GM19035 (cell line): ENCODE results near the gene SMG5.
"Not testable (repeated sequence)": the region's sequence is repeated elsewhere in the genome, so short reads cannot be mapped to it uniquely, and the experiment has no call there.

Experiments used
- ATAC-seq: cut with Tn5 transposase; IDR thresholded peaks from one replicate; pipeline ENCODE4 v1.9.1; 2021; ENCODE audit not compliant: unreplicated experiment

SMG5 gene

GRCh38 chr1:156244712-156245111 is 37.9 kb downstream of the SMG5 start:
- no peak for ATAC-seq

GRCh38 chr1:156244126-156244525 is 38.5 kb downstream of the SMG5 start:
- no peak for ATAC-seq

GRCh38 chr1:156242738-156243137 is 39.9 kb downstream of the SMG5 start:
- ATAC-seq = no peak

GRCh38 chr1:156241926-156242325 is 40.7 kb downstream of the SMG5 start, which contains the start of gene BGLAP:
BGLAP (plus strand) TSS chr1:156242184; CDS start chr1:156242232, 48 bp downstream.
- no peak for ATAC-seq

GRCh38 chr1:156241311-156241811 is 41.3 kb downstream of the SMG5 start:
- no peak for ATAC-seq

- ATAC-seq = no peak
Observed at GRCh38 chr1:156238248-156238647, 44.4 kb downstream of the SMG5 start.

GRCh38 chr1:156236164-156236563 is 46.5 kb downstream of the SMG5 start:
- no peak for ATAC-seq

- ATAC-seq = no peak
Observed at GRCh38 chr1:156233426-156234127, 49.0 kb downstream of the SMG5 start.

- ATAC-seq = no peak
Observed at GRCh38 chr1:156232201-156232894, 50.3 kb downstream of the SMG5 start.

- no peak for ATAC-seq
Observed at GRCh38 chr1:156230473-156230837, 52.2 kb downstream of the SMG5 start.

GRCh38 chr1:156229809-156230472 is 52.7 kb downstream of the SMG5 start:
- ATAC-seq = no peak

GRCh38 chr1:156228501-156228900 is 54.1 kb downstream of the SMG5 start:
- ATAC-seq = no peak

GRCh38 chr1:156226782-156227181 is 55.8 kb downstream of the SMG5 start:
- no peak for ATAC-seq

GRCh38 chr1:156226116-156226538 is 56.5 kb downstream of the SMG5 start:
- peak; percentile 81 for ATAC-seq

- ATAC-seq = peak; percentile 26
Observed at GRCh38 chr1:156225677-156226014, 57.0 kb downstream of the SMG5 start.

GRCh38 chr1:156221986-156222692 is 60.5 kb downstream of the SMG5 start:
- no peak for ATAC-seq

- no peak for ATAC-seq
Observed at GRCh38 chr1:156220226-156220625, 62.4 kb downstream of the SMG5 start.

- ATAC-seq = no peak
Observed at GRCh38 chr1:156217871-156218270, 64.8 kb downstream of the SMG5 start.

GRCh38 chr1:156216361-156217086 is 66.1 kb downstream of the SMG5 start:
- ATAC-seq = not testable (repeated sequence)

- ATAC-seq = no peak
Observed at GRCh38 chr1:156214024-156214748, 68.4 kb downstream of the SMG5 start.
